HG02642 (cell line): Measurements from ENCODE around the gene ZNF701.

Experiments used
- ATAC-seq: cut with Tn5 transposase; IDR thresholded peaks from one replicate; pipeline ENCODE4 v1.9.1; 2021; ENCODE audit warnings: mild to moderate bottlenecking; ENCODE audit not compliant: unreplicated experiment, poor library complexity

ZNF701 gene

DNA sequence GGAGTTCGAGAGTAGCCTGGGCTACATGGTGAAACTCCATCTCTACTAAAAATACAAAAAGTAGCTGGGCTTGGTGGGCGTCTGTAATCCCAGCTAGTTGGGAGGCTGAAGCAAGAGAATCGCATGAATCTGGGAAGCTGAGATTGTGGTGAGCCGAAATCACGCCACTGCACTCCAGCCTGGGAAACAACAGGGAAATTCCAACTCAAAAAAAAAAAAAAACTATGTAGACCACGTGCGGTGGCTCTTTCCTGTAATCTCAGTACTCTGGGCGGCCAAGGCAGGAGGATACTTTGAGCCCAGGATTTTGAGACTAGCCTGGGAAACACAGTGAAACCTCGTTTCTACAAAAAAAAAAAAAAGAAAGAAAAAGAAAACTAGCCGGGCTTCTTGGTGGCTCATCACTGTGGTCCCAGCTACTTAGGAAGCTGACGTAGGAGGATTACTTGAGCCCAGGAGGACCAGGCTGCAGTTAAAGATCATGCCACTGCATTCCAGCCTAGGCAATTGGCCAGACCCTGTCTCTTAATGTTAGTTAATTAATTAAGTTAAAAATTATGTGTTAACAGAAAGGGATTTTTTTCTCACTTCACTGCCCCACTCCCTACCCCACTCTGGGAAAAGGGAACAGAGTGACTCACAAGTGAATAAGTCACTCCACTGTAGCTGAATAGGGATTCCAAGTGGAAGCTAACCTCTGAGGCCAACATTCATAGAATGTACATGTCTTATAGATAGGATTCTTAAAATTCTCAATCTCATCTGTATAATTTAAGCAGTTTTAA is 65.9 kb downstream of the ZNF701 start:
- no peak for ATAC-seq
